Cardiac muscle cell (in vitro differentiated cells and primary cell): Measurements from ENCODE around the gene ZNF138. TPM values are rescaled to one million over a fixed set of nuclear protein-coding genes. Genes with fewer than 3 reads are reported as not detected.

ENCODE experiments used
- DNase-seq, 2 donors: peaks; one replicate each; pipeline versions ENCODE4 v3.0.0 to v3.0.0-alpha.2; 2010 to 2017; ENCODE audit warnings: low read depth in 1 of 2, low spot score in 1 of 2
- H3K27ac ChIP-seq: fragments of 200-600 bp; sonication (generic); 2 replicates; pipeline ENCODE4 v1.5.1; 2016
- H3K27me3 ChIP-seq: fragments of 200-600 bp; sonication (generic); 2 replicates; pipeline ENCODE4 v1.6.0; 2016; ENCODE audit warnings: control low read depth
- H3K36me3 ChIP-seq: fragments of 200-600 bp; sonication (generic); 2 replicates; pipeline ENCODE4 v1.5.1; 2016; ENCODE audit warnings: control low read depth
- H3K4me1 ChIP-seq: fragments of 200-600 bp; sonication (generic); 2 replicates; pipeline ENCODE4 v1.8.1; 2017; ENCODE audit warnings: low read depth, mild to moderate bottlenecking, mixed run types
- H3K4me3 ChIP-seq: fragments of 200-600 bp; sonication (generic); 2 replicates; pipeline ENCODE4 v1.5.1; 2016; ENCODE audit warnings: mild to moderate bottlenecking
- H3K9me3 ChIP-seq: fragments of 200-600 bp; sonication (generic); 2 replicates; pipeline ENCODE4 v1.5.1; 2017; ENCODE audit warnings: low read depth, mild to moderate bottlenecking, control low read depth
- CTCF ChIP-seq: IDR thresholded peaks from 2 replicates; pipeline ENCODE4 v1.5.1; 2012; ENCODE audit warnings: low read depth, mild to moderate bottlenecking, low read length
- polyA plus RNA-seq: library from polyadenylated mRNA; unstranded; fragments of >200 nt; fragmentation: Nextera tagmentation; extraction: Ambion mirVana; gene quantifications from 2 replicates; pipeline ENCODE4 v1.2.1, GENCODE V29; 2016
- total RNA-seq: library from RNA; depleted of rRNA; stranded (reverse); fragments of >200 nt; gene quantifications from 2 replicates; pipeline ENCODE4 v1.2.3, GENCODE V29; 2016

The ZNF138 gene
- total and polyA plus RNA-seq, 2 experiments from 2014 or later: 10.1 to 18.3 TPM

GRCh38 chr7:64870656-64871055, 76.4 kb downstream of the ZNF138 start:
- no peaks in the 10 kb centered on the region for H3K4me1 ChIP-seq
- H3K27ac ChIP-seq: no peak overlapping the region
- DNase-seq: no peak

GRCh38 chr7:64871761-64872160, 77.5 kb downstream of the ZNF138 start:
- Histone ChIP-seq H3K27me3 (peaks cover 7% of the 10 kb centered on the region), H3K36me3 (no peaks in the 10 kb centered on the region), H3K9me3 (no peaks in the 10 kb centered on the region), H3K4me3 (no peak overlapping the region), H3K4me1 (no peaks in the 10 kb centered on the region), H3K27ac (no peak overlapping the region)
- no peak for DNase-seq
- TF ChIP-seq CTCF: no peak

More at GRCh38 chr7:64870656-64871055, 76.4 kb downstream of the ZNF138 start:
- no peak for TF ChIP-seq CTCF
- no peaks in the 10 kb centered on the region for H3K9me3 ChIP-seq
- no peak overlapping the region for H3K4me3 ChIP-seq
- H3K36me3 ChIP-seq: no peaks in the 10 kb centered on the region
- H3K27me3 ChIP-seq: no peaks in the 10 kb centered on the region

- H3K27ac ChIP-seq: no peak overlapping the region
- H3K27me3 ChIP-seq: peaks cover 11% of the 10 kb centered on the region
- no peak for DNase-seq
- no peak for TF ChIP-seq CTCF
- no peaks in the 10 kb centered on the region for H3K4me1 ChIP-seq
- H3K36me3 ChIP-seq: no peaks in the 10 kb centered on the region
- no peaks in the 10 kb centered on the region for H3K9me3 ChIP-seq
- no peak overlapping the region for H3K4me3 ChIP-seq
Measured at GRCh38 chr7:64872351-64873154, 78.3 kb downstream of the ZNF138 start.

GRCh38 chr7:64873155-64873500, 78.9 kb downstream of the ZNF138 start:
- peaks cover 11% of the 10 kb centered on the region for H3K27me3 ChIP-seq
- no peaks in the 10 kb centered on the region for H3K9me3 ChIP-seq
- no peaks in the 10 kb centered on the region for H3K36me3 ChIP-seq
- TF ChIP-seq CTCF: no peak
- H3K4me1 ChIP-seq: no peaks in the 10 kb centered on the region
- H3K27ac ChIP-seq: no peak overlapping the region
- no peak for DNase-seq
- no peak overlapping the region for H3K4me3 ChIP-seq

- H3K4me3 ChIP-seq: no peak overlapping the region
- no peak for DNase-seq
- H3K27ac ChIP-seq: no peak overlapping the region
- H3K4me1 ChIP-seq: no peaks in the 10 kb centered on the region
- no peaks in the 10 kb centered on the region for H3K9me3 ChIP-seq
- H3K27me3 ChIP-seq: peaks cover 11% of the 10 kb centered on the region
- H3K36me3 ChIP-seq: no peaks in the 10 kb centered on the region
- no peak for TF ChIP-seq CTCF
Measured at GRCh38 chr7:64873517-64873916, 79.3 kb downstream of the ZNF138 start.
